ENCODE results near the gene FLYWCH2.
A peak's percentile ranks its signal among the peaks of the same experiment; 100 is the strongest.

GRCh38 chr16:2867987-2868789, 14.8 kb upstream of the FLYWCH2 start:
- TF ChIP-seq, protein P1, sequence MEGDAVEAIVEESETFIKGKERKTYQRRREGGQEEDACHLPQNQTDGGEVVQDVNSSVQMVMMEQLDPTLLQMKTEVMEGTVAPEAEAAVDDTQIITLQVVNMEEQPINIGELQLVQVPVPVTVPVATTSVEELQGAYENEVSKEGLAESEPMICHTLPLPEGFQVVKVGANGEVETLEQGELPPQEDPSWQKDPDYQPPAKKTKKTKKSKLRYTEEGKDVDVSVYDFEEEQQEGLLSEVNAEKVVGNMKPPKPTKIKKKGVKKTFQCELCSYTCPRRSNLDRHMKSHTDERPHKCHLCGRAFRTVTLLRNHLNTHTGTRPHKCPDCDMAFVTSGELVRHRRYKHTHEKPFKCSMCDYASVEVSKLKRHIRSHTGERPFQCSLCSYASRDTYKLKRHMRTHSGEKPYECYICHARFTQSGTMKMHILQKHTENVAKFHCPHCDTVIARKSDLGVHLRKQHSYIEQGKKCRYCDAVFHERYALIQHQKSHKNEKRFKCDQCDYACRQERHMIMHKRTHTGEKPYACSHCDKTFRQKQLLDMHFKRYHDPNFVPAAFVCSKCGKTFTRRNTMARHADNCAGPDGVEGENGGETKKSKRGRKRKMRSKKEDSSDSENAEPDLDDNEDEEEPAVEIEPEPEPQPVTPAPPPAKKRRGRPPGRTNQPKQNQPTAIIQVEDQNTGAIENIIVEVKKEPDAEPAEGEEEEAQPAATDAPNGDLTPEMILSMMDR (IDR thresholded peaks at IDR 0.05) = peak; percentile 95 to 99 (median 98)
- no peak for TF ChIP-seq POLR2A (IDR thresholded peaks at IDR 0.05)
- TF ChIP-seq POLR2AphosphoS5 (IDR thresholded peaks at IDR 0.05) = peak; percentile 81

Measured in prostate gland (tissue), 2 donors.